VCaP (cell line): Measurements from ENCODE around the gene PDE4A.
A peak's percentile ranks its signal among the peaks of the same experiment; 100 is the strongest.
"Not testable (repeated sequence)": the region's sequence is repeated elsewhere in the genome, so short reads cannot be mapped to it uniquely, and the experiment has no call there.

Experiments
- H3K27ac ChIP-seq: fragments of 450-650 bp; 2 replicates; pipeline ENCODE4 v1.5.1; 2017
- CTCF ChIP-seq: fragments of 450-650 bp; conservative IDR thresholded peaks from 2 replicates; pipeline ENCODE4 v1.5.1; 2017; ENCODE audit warnings: mild to moderate bottlenecking, moderate library complexity

PDE4A gene

GRCh38 chr19:10461047-10461949 lies 41.0 kb downstream of the PDE4A start:
- no peak overlapping the region for H3K27ac ChIP-seq

GRCh38 chr19:10462042-10462441 lies 41.7 kb downstream of the PDE4A start:
- H3K27ac ChIP-seq, result not testable (repeated sequence)

More at GRCh38 chr19:10461047-10461949, 41.0 kb downstream of the PDE4A start:
- no peak for TF ChIP-seq CTCF

DNA sequence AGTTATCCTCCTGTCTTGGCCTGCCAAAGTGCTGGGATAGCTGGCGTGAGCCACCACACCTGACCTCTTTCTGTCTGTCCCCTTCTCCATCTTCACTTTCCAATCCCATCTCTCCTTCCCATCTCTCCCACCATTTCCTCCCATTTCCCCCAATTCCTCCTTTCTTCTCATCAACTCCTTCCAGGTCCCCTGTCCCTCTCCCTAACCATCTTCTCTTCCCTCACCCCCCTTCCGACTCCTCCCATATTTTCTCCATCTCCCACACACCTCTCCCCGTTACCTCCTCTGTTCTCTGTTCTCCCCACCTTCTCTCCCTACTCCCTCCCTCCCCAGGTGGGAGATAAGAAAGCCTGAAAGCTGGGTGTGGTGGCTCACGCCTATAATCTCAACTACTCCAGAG lies 42.2 kb downstream of the PDE4A start:
- TF ChIP-seq CTCF, result no peak
- H3K27ac ChIP-seq, result no peak overlapping the region

DNA sequence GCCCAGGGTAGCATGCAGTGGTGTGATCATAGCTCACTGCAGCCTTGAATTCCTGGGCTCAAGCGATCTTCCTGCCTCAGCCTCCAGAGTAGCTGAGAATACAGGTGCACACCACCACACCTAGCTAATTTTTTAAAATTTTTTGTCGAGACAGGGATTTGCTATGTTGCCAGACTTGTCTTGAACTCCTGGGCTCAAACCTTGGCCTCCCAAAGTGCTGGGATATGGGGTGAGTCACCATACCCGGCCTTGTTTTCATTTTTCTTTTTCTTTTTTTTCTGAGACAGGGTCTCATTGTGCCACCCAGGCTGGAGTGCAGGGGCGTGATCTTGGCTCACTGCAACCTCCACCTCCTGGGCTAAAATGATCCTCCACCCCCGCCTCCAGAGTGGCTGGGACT lies 44.1 kb downstream of the PDE4A start:
- no peak overlapping the region for H3K27ac ChIP-seq
- no peak for TF ChIP-seq CTCF

DNA sequence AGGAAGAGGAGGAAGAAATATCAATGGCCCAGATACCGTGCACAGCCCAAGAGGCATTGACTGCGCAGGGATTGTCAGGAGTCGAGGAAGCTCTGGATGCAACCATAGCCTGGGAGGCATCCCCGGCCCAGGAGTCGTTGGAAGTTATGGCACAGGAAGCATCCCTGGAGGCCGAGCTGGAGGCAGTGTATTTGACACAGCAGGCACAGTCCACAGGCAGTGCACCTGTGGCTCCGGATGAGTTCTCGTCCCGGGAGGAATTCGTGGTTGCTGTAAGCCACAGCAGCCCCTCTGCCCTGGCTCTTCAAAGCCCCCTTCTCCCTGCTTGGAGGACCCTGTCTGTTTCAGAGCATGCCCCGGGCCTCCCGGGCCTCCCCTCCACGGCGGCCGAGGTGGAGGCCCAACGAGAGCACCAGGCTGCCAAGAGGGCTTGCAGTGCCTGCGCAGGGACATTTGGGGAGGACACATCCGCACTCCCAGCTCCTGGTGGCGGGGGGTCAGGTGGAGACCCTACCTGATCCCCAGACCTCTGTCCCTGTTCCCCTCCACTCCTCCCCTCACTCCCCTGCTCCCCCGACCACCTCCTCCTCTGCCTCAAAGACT lies 46.9 kb downstream of the PDE4A start:
- TF ChIP-seq CTCF, result no peak
- no peak overlapping the region for H3K27ac ChIP-seq

DNA sequence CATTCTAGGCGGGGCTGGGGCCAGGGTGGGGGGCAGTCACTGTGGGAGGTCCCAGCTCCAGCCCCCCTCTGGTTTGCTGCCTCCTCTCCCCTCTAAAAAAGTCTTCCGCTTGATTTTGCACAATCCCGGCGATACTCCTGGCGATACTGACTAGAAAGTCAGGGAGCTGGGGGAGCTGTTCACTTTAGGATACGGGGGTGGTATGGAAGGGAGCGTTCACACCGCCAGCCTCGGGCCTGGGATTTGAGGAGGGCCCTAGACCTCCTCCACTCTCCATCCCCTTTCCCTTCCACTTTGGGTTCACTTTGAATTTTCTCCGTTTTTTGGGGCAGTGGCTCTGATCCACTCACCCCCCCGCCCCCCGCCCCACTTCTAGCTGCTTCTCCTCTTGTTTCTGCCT lies 47.8 kb downstream of the PDE4A start:
- H3K27ac ChIP-seq, result no peak overlapping the region
- TF ChIP-seq CTCF, result no peak

GRCh38 chr19:10471909-10472308 lies 51.6 kb downstream of the PDE4A start:
- peak; percentile 58 for TF ChIP-seq CTCF

DNA sequence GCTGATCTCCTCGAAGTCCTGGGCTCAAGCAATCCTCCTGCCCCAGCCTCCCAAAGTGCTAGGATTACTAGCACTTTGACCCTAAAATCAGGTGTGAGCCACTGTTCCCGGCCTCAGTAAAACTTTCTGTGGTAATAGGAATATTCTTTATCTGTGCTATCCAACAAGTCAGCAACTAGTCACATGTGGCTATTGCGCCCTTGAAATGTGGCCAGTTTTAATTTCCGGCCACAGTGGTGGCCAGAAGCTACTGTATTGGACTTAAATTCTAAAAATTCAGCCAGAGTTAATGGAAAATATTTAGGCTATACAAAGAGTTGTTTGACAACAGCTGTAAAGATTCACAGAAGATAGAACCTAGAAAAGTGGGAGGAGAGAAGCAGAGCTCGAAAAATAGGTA lies 52.9 kb downstream of the PDE4A start:
- no peak overlapping the region for H3K27ac ChIP-seq
- no peak for TF ChIP-seq CTCF

More at GRCh38 chr19:10471909-10472308, 51.6 kb downstream of the PDE4A start:
- no peak overlapping the region for H3K27ac ChIP-seq
